ENCODE measurements around the gene BUD13. TPM values are rescaled to one million over a fixed set of nuclear protein-coding genes. Genes with fewer than 3 reads are reported as not detected.

The BUD13 gene
- total RNA-seq, 1 experiment from 2014 or later = 22.9 TPM

DNA sequence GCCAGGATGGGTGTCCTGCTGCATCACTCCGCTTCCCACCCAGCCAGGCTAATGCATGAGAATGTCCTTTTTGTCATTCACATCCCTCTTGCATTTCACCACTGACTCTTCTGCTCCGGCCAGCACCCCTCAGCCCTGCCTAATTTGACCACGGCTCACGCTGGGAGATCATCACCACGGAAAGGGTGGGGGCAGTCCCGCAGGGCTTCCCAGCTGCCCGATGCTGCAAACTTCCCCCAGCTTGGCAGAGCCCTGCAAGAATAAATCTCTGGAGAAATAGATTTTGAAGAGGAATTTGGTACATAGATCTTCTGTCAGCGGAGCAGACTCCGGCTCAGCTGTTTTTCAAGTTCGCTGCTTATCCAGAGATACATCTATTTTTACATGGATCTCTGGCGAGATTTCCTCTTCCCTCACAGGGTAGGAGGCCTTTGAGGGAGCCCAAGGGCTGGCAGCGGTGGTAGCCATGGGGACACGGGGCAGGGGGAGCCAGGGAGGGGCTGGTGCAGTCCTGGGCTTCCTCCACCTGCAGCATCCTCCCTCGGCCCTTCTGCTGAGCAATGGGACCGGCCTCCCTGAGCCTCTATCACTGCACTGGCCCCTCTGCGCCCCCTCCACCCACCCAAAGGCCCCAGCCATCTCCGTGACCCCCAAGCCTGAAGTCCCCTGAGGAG lies 62.6 kb downstream of the BUD13 start (continued):
- TF ChIP-seq, protein P1, sequence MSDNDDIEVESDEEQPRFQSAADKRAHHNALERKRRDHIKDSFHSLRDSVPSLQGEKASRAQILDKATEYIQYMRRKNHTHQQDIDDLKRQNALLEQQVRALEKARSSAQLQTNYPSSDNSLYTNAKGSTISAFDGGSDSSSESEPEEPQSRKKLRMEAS (IDR thresholded peaks at IDR 0.05) = no peak
- TF ChIP-seq EZH2 (IDR thresholded peaks at IDR 0.05) = no peak
- TF ChIP-seq, protein P2, sequence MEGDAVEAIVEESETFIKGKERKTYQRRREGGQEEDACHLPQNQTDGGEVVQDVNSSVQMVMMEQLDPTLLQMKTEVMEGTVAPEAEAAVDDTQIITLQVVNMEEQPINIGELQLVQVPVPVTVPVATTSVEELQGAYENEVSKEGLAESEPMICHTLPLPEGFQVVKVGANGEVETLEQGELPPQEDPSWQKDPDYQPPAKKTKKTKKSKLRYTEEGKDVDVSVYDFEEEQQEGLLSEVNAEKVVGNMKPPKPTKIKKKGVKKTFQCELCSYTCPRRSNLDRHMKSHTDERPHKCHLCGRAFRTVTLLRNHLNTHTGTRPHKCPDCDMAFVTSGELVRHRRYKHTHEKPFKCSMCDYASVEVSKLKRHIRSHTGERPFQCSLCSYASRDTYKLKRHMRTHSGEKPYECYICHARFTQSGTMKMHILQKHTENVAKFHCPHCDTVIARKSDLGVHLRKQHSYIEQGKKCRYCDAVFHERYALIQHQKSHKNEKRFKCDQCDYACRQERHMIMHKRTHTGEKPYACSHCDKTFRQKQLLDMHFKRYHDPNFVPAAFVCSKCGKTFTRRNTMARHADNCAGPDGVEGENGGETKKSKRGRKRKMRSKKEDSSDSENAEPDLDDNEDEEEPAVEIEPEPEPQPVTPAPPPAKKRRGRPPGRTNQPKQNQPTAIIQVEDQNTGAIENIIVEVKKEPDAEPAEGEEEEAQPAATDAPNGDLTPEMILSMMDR (IDR thresholded peaks at IDR 0.05 in 2 of 3, conservative IDR thresholded peaks at IDR 0.05 in 1 of 3; ENCODE audit: borderline replicate concordance in 1 of 3, insufficient read depth in 1 of 3, low read depth in 2 of 3, low read length in 2 of 3) = no peak
- no peak for TF ChIP-seq SP1 (IDR thresholded peaks at IDR 0.05; ENCODE audit: low read depth)
- no peak for TF ChIP-seq ZNF274 (IDR thresholded peaks at IDR 0.05; ENCODE audit: low read depth, low read length)
- TF ChIP-seq ZFX (IDR thresholded peaks at IDR 0.05) = no peak
- no peak for TF ChIP-seq POLR2AphosphoS5 (IDR thresholded peaks at IDR 0.05; ENCODE audit: low read depth, low read length)

DNA sequence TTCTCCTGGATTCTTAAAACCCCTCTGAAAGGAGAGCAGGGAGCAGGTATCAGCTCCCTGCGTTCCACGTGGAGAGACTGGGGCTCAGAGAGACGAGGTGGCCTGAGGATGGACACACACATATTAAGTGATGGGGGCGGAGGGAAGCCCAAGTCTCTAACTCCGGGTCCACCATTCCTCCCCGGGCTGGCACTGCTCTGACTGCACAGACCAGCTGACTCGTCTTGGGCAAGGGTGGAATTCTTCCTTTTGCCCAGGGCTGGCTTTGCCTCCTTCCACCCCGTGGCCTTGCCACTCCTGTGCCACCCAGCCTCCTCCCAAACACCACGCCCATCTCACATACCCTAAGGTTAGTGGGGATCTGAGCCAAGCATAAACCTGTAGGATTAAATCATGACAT lies 65.0 kb downstream of the BUD13 start:
- no peaks in the 10 kb centered on the region for H3K9me3 ChIP-seq (ENCODE audit: control insufficient read depth in 1 of 2, insufficient read depth in 1 of 2, low read depth in 1 of 2, low read length in 2 of 2)
- ATAC-seq = peak; percentile 24; the same call in 1 of the 2 replicates
- no peaks in the 10 kb centered on the region for H4K20me1 ChIP-seq (ENCODE audit: insufficient read depth)
- H3K4me1 ChIP-seq (ENCODE audit: control insufficient read depth in 1 of 2, insufficient read depth in 2 of 2, low read length in 2 of 2) = no peaks in the 10 kb centered on the region
- no TSS peak for BruUV-seq (replicated peaks)
- no peaks in the 10 kb centered on the region for H3K9me2 ChIP-seq (ENCODE audit: insufficient read depth)
- intact Hi-C loops (cut with micrococcal nuclease) = no loop called here
- H3K4me3 ChIP-seq (replicated peaks in 1 of 2; ENCODE audit: low read depth in 1 of 2, low read length in 2 of 2) = no peak overlapping the region
- H3K79me2 ChIP-seq (ENCODE audit: insufficient read depth, low read length) = no peaks in the 10 kb centered on the region
- H3K36me3 ChIP-seq (ENCODE audit: control insufficient read depth in 1 of 2, insufficient read depth in 2 of 2, low read length in 2 of 2) = no peaks in the 10 kb centered on the region
- RAD21 ChIA-PET (ENCODE audit: low non-redundant PET in 1 of 2, low total read pairs in 2 of 2, uncharacterized antibody in 2 of 2, unreplicated experiment in 2 of 2) = no interaction called here
- H3K27me3 ChIP-seq (ENCODE audit: insufficient read depth, low read length) = no peaks in the 10 kb centered on the region
- H3K4me2 ChIP-seq (ENCODE audit: low read length) = no peak overlapping the region
- DNase-seq (ENCODE audit: low read depth, low spot score) = no peak
- H3K9ac ChIP-seq (ENCODE audit: low read length) = no peak overlapping the region
- H3K27ac ChIP-seq (ENCODE audit: low read depth, low read length) = no peak overlapping the region
- CTCF ChIA-PET = no interaction called here
- POLR2A ChIA-PET = no interaction called here
- H2AFZ ChIP-seq (ENCODE audit: low read depth, low read length, poor library complexity, severe bottlenecking) = no peak overlapping the region
- no peak for TF ChIP-seq CEBPB (IDR thresholded peaks at IDR 0.05; ENCODE audit: low read depth)
- no peak for TF ChIP-seq EZH2 (IDR thresholded peaks at IDR 0.05)
- TF ChIP-seq RAD21 (IDR thresholded peaks at IDR 0.05; ENCODE audit: low read depth) = no peak
- TF ChIP-seq ZFX (IDR thresholded peaks at IDR 0.05) = no peak
- TF ChIP-seq POLR2A (IDR thresholded peaks at IDR 0.05; ENCODE audit: borderline replicate concordance, extremely low read depth, insufficient read depth, insufficient read length) = no peak
- TF ChIP-seq FOSL1 (IDR thresholded peaks at IDR 0.05; ENCODE audit: low read depth) = no peak
- TF ChIP-seq, protein P3, sequence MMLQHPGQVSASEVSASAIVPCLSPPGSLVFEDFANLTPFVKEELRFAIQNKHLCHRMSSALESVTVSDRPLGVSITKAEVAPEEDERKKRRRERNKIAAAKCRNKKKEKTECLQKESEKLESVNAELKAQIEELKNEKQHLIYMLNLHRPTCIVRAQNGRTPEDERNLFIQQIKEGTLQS (IDR thresholded peaks at IDR 0.05) = no peak
- TF ChIP-seq EGR1 (IDR thresholded peaks at IDR 0.05; ENCODE audit: low read depth) = no peak
- TF ChIP-seq, protein P4, sequence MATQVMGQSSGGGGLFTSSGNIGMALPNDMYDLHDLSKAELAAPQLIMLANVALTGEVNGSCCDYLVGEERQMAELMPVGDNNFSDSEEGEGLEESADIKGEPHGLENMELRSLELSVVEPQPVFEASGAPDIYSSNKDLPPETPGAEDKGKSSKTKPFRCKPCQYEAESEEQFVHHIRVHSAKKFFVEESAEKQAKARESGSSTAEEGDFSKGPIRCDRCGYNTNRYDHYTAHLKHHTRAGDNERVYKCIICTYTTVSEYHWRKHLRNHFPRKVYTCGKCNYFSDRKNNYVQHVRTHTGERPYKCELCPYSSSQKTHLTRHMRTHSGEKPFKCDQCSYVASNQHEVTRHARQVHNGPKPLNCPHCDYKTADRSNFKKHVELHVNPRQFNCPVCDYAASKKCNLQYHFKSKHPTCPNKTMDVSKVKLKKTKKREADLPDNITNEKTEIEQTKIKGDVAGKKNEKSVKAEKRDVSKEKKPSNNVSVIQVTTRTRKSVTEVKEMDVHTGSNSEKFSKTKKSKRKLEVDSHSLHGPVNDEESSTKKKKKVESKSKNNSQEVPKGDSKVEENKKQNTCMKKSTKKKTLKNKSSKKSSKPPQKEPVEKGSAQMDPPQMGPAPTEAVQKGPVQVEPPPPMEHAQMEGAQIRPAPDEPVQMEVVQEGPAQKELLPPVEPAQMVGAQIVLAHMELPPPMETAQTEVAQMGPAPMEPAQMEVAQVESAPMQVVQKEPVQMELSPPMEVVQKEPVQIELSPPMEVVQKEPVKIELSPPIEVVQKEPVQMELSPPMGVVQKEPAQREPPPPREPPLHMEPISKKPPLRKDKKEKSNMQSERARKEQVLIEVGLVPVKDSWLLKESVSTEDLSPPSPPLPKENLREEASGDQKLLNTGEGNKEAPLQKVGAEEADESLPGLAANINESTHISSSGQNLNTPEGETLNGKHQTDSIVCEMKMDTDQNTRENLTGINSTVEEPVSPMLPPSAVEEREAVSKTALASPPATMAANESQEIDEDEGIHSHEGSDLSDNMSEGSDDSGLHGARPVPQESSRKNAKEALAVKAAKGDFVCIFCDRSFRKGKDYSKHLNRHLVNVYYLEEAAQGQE (IDR thresholded peaks at IDR 0.05; ENCODE audit: low read depth) = no peak
- TF ChIP-seq YY1 (IDR thresholded peaks at IDR 0.05; ENCODE audit: extremely low read depth, insufficient replicate concordance, low read depth, low read length) = no peak
- TF ChIP-seq SRF (IDR thresholded peaks at IDR 0.05; ENCODE audit: low read depth) = no peak
- no peak for TF ChIP-seq CBX3 (IDR thresholded peaks at IDR 0.05; ENCODE audit: low read depth)
- TF ChIP-seq, protein P5, sequence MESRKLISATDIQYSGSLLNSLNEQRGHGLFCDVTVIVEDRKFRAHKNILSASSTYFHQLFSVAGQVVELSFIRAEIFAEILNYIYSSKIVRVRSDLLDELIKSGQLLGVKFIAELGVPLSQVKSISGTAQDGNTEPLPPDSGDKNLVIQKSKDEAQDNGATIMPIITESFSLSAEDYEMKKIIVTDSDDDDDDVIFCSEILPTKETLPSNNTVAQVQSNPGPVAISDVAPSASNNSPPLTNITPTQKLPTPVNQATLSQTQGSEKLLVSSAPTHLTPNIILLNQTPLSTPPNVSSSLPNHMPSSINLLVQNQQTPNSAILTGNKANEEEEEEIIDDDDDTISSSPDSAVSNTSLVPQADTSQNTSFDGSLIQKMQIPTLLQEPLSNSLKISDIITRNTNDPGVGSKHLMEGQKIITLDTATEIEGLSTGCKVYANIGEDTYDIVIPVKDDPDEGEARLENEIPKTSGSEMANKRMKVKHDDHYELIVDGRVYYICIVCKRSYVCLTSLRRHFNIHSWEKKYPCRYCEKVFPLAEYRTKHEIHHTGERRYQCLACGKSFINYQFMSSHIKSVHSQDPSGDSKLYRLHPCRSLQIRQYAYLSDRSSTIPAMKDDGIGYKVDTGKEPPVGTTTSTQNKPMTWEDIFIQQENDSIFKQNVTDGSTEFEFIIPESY (IDR thresholded peaks at IDR 0.05; ENCODE audit: extremely low read depth, insufficient replicate concordance, low read length) = no peak
- TF ChIP-seq EZH2phosphoT487 (IDR thresholded peaks at IDR 0.05; ENCODE audit: borderline replicate concordance) = no peak

Data from HCT116 (cell line).